Measurements from ENCODE around the gene NAV2.

DNA sequence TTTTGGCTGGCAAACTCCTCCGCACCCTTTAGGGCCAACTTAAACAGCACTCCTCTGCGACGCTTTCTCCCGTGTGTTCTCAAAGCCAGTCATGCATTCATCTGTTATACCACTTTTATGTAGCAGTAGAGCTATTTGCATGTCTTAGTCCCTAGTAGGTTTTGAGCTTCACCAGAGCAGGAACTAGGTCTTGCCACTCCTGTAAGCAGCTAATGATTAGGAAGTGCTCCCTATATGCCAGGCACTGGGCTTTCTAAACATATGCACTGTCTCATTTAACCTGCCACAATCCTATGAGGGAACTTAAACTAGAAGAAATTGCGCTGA is 266.8 kb downstream of the NAV2 start:
- TF ChIP-seq, protein P1, sequence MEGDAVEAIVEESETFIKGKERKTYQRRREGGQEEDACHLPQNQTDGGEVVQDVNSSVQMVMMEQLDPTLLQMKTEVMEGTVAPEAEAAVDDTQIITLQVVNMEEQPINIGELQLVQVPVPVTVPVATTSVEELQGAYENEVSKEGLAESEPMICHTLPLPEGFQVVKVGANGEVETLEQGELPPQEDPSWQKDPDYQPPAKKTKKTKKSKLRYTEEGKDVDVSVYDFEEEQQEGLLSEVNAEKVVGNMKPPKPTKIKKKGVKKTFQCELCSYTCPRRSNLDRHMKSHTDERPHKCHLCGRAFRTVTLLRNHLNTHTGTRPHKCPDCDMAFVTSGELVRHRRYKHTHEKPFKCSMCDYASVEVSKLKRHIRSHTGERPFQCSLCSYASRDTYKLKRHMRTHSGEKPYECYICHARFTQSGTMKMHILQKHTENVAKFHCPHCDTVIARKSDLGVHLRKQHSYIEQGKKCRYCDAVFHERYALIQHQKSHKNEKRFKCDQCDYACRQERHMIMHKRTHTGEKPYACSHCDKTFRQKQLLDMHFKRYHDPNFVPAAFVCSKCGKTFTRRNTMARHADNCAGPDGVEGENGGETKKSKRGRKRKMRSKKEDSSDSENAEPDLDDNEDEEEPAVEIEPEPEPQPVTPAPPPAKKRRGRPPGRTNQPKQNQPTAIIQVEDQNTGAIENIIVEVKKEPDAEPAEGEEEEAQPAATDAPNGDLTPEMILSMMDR (optimal IDR thresholded peaks at IDR 0.05 in 1 of 3, IDR thresholded peaks at IDR 0.05 in 1 of 3, conservative IDR thresholded peaks at IDR 0.05 in 1 of 3; ENCODE audit: extremely low read depth in 1 of 3, insufficient read depth in 2 of 3, low read length in 3 of 3): no peak
- no peak for TF ChIP-seq EZH2 (IDR thresholded peaks at IDR 0.05; ENCODE audit: low read length)
